Activated CD4-positive, alpha-beta T cell treated with anti-CD3 and anti-CD28 coated beads for 24 hours (primary cell): ENCODE measurements around the gene LSM3.

Experiments
- DNase-seq, 2 donors: peaks; one replicate each; pipeline ENCODE4 v3.0.0-alpha.2; 2020; ENCODE audit warnings: low read depth in 2 of 2

Gene LSM3

GRCh38 chr3:14143271-14144225 is 35.1 kb upstream of the LSM3 start:
- DNase-seq, result no peak

DNA sequence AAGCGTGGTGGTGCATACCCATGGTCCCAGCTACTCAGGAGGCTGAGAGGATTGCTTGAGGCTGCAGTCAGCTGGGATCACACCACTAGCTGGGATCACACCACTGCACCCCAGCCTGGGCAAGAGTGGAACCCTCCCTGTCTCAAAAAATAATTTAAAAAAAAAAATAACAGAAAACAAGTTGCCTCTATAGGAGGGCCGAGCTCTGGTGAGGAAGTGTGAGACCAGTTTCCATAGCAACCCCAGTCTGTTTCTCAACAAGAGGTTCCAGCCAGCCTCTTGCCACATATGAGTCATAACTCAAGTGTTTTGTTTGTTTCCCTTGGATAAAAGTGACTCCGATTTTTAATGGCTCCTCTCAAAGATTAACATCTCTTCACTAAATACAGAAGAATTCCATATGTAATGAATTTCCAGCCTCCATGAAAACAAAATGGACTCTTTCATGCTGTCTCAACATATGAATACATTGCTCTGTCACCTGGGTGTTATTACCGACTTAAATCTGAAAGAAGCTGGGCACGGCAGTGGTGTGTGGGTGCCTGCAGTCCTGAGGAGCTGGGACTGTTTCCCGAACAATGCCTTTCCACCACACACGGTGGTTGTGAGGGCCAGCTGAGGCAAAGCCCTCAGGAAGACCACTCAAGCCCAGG is 34.1 kb upstream of the LSM3 start:
- no peak for DNase-seq

GRCh38 chr3:14145236-14145635 is 33.4 kb upstream of the LSM3 start:
- no peak for DNase-seq

DNA sequence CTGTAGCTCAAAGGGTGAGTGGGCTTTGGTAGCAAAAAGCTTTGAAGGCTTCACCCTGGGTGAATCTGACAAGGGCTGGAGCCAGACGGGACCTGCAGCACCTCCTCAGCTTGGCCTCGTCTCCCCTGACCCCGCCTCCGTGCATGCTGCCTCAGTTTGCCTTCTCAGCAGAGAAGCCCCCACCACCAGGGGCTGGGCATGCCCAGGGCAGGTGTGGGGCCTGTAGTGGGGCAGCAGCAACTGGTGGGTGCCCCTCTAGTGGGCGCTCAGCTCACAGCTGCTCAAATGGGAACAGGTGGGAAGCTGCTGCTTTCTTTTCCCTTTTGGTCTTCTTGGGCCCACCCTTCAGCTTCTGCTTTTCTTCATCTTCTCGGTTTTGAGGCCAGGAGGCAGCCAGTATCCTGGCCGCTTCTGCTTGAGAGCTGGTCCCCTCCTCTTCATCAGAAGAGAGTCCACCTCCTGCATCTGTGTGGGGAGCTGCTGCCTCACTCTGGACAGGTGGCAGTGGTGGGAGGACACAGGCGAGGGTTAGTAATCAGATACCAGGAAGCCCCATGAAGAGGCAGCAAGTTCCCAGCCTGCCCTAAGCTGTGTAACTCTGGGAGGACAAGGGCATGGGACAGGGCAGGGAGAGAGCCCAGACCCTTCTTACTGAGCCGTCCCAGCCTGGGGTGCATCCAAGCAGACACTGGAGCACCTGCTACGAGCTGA is 32.8 kb upstream of the LSM3 start:
- DNase-seq, result no peak

- no peak for DNase-seq
Measured at GRCh38 chr3:14146381-14147065, 32.1 kb upstream of the LSM3 start.

GRCh38 chr3:14147066-14147435 is 31.6 kb upstream of the LSM3 start:
- no peak for DNase-seq

- no peak for DNase-seq
Measured at GRCh38 chr3:14147617-14148016, 31.0 kb upstream of the LSM3 start.

GRCh38 chr3:14148041-14148985 is 30.3 kb upstream of the LSM3 start:
- no peak for DNase-seq

DNA sequence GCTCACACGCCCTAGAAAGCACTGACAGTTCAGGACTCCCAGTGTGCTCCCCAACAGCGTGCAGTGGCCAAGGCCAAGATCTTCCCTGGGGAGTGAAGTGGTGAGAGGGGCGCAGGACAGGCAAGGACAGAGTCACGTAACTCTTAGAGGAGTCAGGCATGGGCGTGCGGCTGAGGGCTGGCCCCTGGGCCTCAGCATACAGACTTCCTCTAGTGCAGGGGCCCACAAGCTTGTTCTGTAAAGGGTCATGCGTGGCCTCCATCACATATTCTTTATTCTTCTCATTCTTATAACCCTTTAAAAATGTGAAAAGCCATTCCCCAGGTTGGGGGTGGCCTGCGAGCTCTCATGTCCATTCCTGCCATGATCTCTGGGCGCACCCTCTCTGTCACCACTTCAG is 28.5 kb upstream of the LSM3 start:
- no peak for DNase-seq

GRCh38 chr3:14150491-14151230 is 28.0 kb upstream of the LSM3 start:
- no peak for DNase-seq

DNA sequence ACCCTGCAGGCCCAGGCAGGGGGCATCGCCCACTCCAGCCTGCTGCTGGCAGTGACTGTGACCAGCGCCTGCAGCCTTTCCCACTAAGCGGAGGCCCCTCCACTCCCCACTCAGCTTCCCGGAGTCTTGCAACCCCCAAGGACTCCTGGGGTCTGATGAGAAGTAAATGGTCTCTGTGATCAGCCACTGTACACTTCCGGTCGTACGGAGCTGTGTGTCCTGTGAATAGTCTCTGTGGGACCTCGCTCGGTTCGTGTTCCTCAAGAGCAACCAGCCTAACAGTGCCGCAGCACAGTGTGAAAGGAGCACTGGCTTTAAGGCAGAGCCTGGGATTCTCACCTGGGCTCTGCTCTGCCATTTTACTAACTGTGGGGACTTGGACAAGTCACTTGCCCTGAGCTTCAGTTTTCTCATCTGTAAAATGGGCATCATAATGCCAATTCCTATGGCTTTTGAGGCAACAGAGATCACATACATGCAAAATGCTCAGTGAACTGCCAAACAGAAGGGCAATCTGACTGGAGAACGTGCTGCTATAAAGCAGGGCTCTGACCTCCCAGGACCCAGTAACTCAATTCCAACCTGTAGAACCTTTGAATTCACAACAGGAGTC is 27.0 kb upstream of the LSM3 start:
- no peak for DNase-seq

- DNase-seq, result no peak
Measured at GRCh38 chr3:14152233-14152962, 26.2 kb upstream of the LSM3 start.

DNA sequence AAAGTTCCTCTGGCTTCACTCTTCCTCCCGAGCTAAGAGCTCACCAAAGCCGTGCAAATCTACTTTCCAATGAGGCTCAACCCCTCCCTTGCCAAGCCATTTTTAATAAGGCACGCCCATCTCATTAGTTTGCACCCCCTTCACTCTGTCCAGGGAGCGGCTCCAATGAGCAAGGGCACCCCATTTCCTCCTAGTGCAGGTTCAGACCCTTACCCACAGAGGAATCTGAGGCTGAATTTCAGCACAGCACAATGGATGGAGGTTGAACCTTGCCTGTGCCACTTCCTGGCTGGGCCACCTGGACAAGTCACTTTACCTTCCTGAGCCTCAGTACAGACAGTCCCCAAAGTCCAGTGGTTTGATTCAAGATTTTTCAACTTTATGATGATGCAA is 25.7 kb upstream of the LSM3 start:
- no peak for DNase-seq

DNA sequence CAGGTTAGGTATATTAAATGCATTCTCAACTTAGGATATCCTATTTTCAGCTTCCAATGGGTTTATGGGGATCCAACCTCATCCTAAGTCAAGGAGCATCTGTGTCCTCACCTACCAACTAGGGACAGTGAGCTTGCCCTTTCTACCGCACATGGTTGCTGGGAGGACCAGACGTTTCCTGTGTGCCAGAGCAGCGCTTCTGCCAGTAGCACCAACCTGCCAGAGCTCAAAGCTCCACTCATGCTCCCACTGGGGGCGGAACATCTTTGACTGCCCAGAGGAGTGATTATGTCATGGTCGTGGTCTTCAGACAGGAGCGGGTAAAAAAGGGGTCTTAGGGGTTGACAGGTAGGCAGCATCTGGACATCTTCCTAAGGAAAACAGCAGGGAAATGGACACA is 25.0 kb upstream of the LSM3 start:
- DNase-seq, result no peak

DNA sequence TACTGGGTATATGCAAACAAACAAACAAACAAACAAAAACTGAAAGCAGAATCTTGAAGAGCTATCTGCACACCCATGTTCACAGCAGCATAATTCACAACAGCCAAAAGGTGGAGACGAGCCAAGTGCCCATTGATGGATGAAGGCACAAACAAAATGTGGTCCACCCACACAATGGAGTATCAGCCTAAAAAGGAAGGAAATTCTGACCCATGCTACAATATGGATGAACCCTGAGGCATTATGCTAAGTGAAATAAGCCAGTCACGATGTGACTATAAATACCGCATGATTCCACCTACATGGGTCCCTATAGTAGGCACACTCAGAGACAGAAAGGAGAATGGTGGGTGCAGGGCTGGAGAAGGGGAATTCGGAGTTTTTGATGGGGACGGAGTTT is 24.3 kb upstream of the LSM3 start:
- no peak for DNase-seq

GRCh38 chr3:14154895-14155440 is 23.6 kb upstream of the LSM3 start:
- no peak for DNase-seq

- DNase-seq, result no peak
Measured at GRCh38 chr3:14156201-14156600, 22.4 kb upstream of the LSM3 start.

DNA sequence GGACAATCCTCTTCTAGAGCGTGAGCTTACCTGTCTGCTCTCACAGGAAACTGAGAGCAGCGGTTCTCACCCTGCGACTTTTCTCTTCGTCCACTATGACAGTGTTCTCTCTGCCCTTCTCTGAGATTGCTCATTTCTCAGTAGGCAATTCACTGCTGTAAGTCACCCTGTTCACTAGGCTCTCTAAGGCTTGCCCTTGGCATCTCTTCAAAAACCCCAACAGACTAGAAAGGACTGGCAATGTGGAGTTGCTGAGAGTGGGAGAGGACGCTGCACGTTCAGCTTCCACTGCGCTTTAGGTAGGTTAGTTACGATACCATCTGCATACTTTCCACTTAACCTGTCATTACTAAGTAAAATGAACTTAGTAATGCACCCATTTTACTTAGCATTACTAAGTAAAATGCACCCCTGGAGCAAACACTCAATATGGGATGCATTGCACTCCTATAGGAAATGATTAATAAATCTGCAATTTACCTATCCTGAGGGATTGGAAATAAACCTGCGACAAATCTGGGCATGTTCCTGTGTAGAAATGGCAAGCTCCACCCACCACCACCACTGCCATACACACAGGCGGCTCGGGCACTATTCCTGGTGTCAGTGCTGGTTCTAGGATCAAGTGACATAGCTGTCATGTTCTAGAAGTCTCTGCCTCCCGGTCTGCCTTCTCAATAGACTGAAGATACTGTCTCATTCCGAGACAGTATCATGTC is 21.6 kb upstream of the LSM3 start:
- no peak for DNase-seq
